HCT116 (cell line): ENCODE data around the gene CD82. TPM values are rescaled to one million over a fixed set of nuclear protein-coding genes. Genes with fewer than 3 reads are reported as not detected.

Source experiments
- ATAC-seq: fragments of 200-7000 bp; cut with Tn5 transposase; 2 replicates; pipeline ENCODE4 v1.9.1; 2020; ENCODE audit warnings: mild to moderate bottlenecking, moderate library complexity
- BruUV-seq: library from RNA; stranded (reverse); fragments of 400-500 nt; replicated peaks from 2 replicates; lab custom pipeline; 2021; lab: Mats Ljungman, UMichigan
- CTCF ChIA-PET: fragments of 300-600 bp; sonication (Branson Sonifier 250); formaldehyde crosslinking; loops from one replicate; lab custom pipeline; 2021; ENCODE audit warnings: antibody characterized with exemption; lab: Charles Lee
- POLR2A ChIA-PET: fragments of 300-600, 350-600 bp; sonication (Branson Sonifier 250); formaldehyde crosslinking; loops from one replicate; lab custom pipeline; 2021; ENCODE audit warnings: antibody characterized with exemption; lab: Charles Lee
- RAD21 ChIA-PET, 2 experiments: fragments of 300-600 bp; sonication (Branson Sonifier 250); formaldehyde crosslinking; loops; one replicate each; lab custom pipeline; 2023; ENCODE audit warnings: low total read pairs in 2 of 2; ENCODE audit not compliant: uncharacterized antibody in 2 of 2, unreplicated experiment in 2 of 2, low non-redundant PET in 1 of 2; lab: Charles Lee
- DNase-seq: peaks from one replicate; pipeline ENCODE4 v3.0.0-alpha.2; 2010; ENCODE audit warnings: low read depth, low spot score
- H2AFZ ChIP-seq: fragments of 200-600 bp; shearing (Covaris generic), sonication (generic); 2 replicates; pipeline ENCODE4 v1.6.1; 2017; ENCODE audit warnings: low read depth, mixed run types, mixed read lengths, antibody characterized with exemption, low read length; ENCODE audit not compliant: poor library complexity, severe bottlenecking
- H3K27ac ChIP-seq: 2 replicates; pipeline ENCODE4 v1.5.1; 2012; ENCODE audit warnings: low read depth, low read length
- H3K27me3 ChIP-seq: fragments of 200-600 bp; sonication (generic); 2 replicates; pipeline ENCODE4 v1.6.1; 2016; ENCODE audit warnings: mixed run types, low read length, mixed read lengths; ENCODE audit not compliant: insufficient read depth
- H3K36me3 ChIP-seq, 2 experiments: fragments of 200-500 bp in 1 of 2; fragments of 200-600 bp in 1 of 2; sonication (Bioruptor generic) in 1 of 2; sonication (generic) in 1 of 2; 2 replicates each; pipeline versions ENCODE4 v1.5.1 to v1.6.1; 2014 to 2016; ENCODE audit warnings: low read length in 2 of 2, inconsistent platforms in 1 of 2, mixed read lengths in 1 of 2, mixed run types in 1 of 2; ENCODE audit not compliant: insufficient read depth in 2 of 2, control insufficient read depth in 1 of 2
- H3K4me1 ChIP-seq, 2 experiments: fragments of 200-600 bp in 1 of 2; sonication (generic) in 1 of 2; 2 replicates each; pipeline versions ENCODE4 v1.5.1 to v1.6.1; 2012 to 2017; ENCODE audit warnings: low read length in 2 of 2, inconsistent platforms in 1 of 2, mild to moderate bottlenecking in 1 of 2, mixed read lengths in 1 of 2, mixed run types in 1 of 2, moderate library complexity in 1 of 2; ENCODE audit not compliant: insufficient read depth in 2 of 2, control insufficient read depth in 1 of 2
- H3K4me2 ChIP-seq: fragments of 200-600 bp; sonication (generic); 2 replicates; pipeline ENCODE4 v1.6.1; 2017; ENCODE audit warnings: mixed run types, low read length, mixed read lengths
- H3K4me3 ChIP-seq, 2 experiments: fragments of 200-600 bp in 1 of 2; sonication (generic) in 1 of 2; replicated peaks in 1 of 2; 2 replicates each; pipeline ENCODE4 v1.5.1; 2011 to 2016; ENCODE audit warnings: low read length in 2 of 2, control low read depth in 1 of 2, low read depth in 1 of 2, mild to moderate bottlenecking in 1 of 2, mixed read lengths in 1 of 2, mixed run types in 1 of 2
- H3K79me2 ChIP-seq: fragments of 200-600 bp; sonication (generic); 2 replicates; pipeline ENCODE4 v1.6.1; 2017; ENCODE audit warnings: mild to moderate bottlenecking, mixed run types, low read length, moderate library complexity, mixed read lengths; ENCODE audit not compliant: insufficient read depth
- H3K9ac ChIP-seq: fragments of 200-600 bp; sonication (generic); 2 replicates; pipeline ENCODE4 v1.6.1; 2016; ENCODE audit warnings: low read length, mixed read lengths
- H3K9me2 ChIP-seq: fragments of 200-600 bp; sonication (generic), shearing (Covaris generic); 2 replicates; pipeline ENCODE4 v1.6.1; 2017; ENCODE audit warnings: mixed run types, mild to moderate bottlenecking, moderate library complexity; ENCODE audit not compliant: insufficient read depth
- H3K9me3 ChIP-seq, 2 experiments: fragments of 200-500 bp in 1 of 2; fragments of 200-600 bp in 1 of 2; sonication (Bioruptor generic) in 1 of 2; sonication (generic) in 1 of 2; 2 replicates each; pipeline ENCODE4 v1.6.1; 2014 to 2017; ENCODE audit warnings: low read length in 2 of 2, mixed read lengths in 2 of 2, inconsistent platforms in 1 of 2, low read depth in 1 of 2, mild to moderate bottlenecking in 1 of 2, mixed run types in 1 of 2, moderate library complexity in 1 of 2; ENCODE audit not compliant: control insufficient read depth in 1 of 2, insufficient read depth in 1 of 2
- H4K20me1 ChIP-seq: fragments of 200-600 bp; sonication (generic), shearing (Covaris generic); 2 replicates; pipeline ENCODE4 v1.6.1; 2017; ENCODE audit warnings: mixed run types, mild to moderate bottlenecking, moderate library complexity; ENCODE audit not compliant: insufficient read depth
- EGR1 ChIP-seq: IDR thresholded peaks from 2 replicates; pipeline ENCODE4 v1.6.1; 2012; ENCODE audit warnings: low read depth
- EZH2 ChIP-seq: fragments of 200-600 bp; sonication (generic); IDR thresholded peaks from 2 replicates; pipeline ENCODE4 v1.6.1; 2017; ENCODE audit warnings: antibody characterized with exemption, mixed run types
- EZH2phosphoT487 ChIP-seq: fragments of 200-600 bp; IDR thresholded peaks from 2 replicates; pipeline ENCODE4 v1.6.1; 2018; ENCODE audit warnings: antibody characterized with exemption, borderline replicate concordance
- POLR2A ChIP-seq: IDR thresholded peaks from 2 replicates; pipeline ENCODE4 v1.7.0; 2011; ENCODE audit warnings: borderline replicate concordance; ENCODE audit not compliant: insufficient read depth, insufficient read length; ENCODE audit errors: extremely low read depth
- POLR2AphosphoS5 ChIP-seq: IDR thresholded peaks from 2 replicates; pipeline ENCODE4 v1.6.1; 2011; ENCODE audit warnings: mild to moderate bottlenecking, low read depth, low read length, moderate library complexity
- RAD21 ChIP-seq: IDR thresholded peaks from 2 replicates; pipeline ENCODE4 v1.6.1; 2012; ENCODE audit warnings: low read depth, mild to moderate bottlenecking
- SIN3A ChIP-seq: IDR thresholded peaks from 2 replicates; pipeline ENCODE4 v1.6.1; 2012; ENCODE audit warnings: low read depth
- TCF7L2 ChIP-seq: IDR thresholded peaks from 2 replicates; pipeline ENCODE4 v1.7.0; 2011; ENCODE audit warnings: borderline replicate concordance, inconsistent platforms; ENCODE audit not compliant: insufficient read depth, insufficient read length; ENCODE audit errors: extremely low read depth
- ZFX ChIP-seq: fragments of 450-650 bp; IDR thresholded peaks from 2 replicates; pipeline ENCODE4 v1.6.1; 2017
- ZNF274 ChIP-seq: fragments of 200-500 bp; sonication (Bioruptor generic); IDR thresholded peaks from 2 replicates; pipeline ENCODE4 v1.6.1; 2014; ENCODE audit warnings: mild to moderate bottlenecking, low read depth, low read length, inconsistent platforms
- intact Hi-C: fragments of 100-400 bp; cut with micrococcal nuclease; formaldehyde crosslinking; loops from 2 replicates; pipeline ENCODE4 v1.10.0; 2022
- total RNA-seq: library from RNA; stranded (reverse); gene quantifications from one replicate; pipeline ENCODE4 v1.2.1, GENCODE V29; 2021; ENCODE audit not compliant: unreplicated experiment
- TF ChIP-seq, protein P1 (sequence below): IDR thresholded peaks from 2 replicates; pipeline ENCODE4 v1.6.1; 2012

Gene CD82
- total RNA-seq, 1 experiment from 2014 or later: 16.7 TPM

DNA sequence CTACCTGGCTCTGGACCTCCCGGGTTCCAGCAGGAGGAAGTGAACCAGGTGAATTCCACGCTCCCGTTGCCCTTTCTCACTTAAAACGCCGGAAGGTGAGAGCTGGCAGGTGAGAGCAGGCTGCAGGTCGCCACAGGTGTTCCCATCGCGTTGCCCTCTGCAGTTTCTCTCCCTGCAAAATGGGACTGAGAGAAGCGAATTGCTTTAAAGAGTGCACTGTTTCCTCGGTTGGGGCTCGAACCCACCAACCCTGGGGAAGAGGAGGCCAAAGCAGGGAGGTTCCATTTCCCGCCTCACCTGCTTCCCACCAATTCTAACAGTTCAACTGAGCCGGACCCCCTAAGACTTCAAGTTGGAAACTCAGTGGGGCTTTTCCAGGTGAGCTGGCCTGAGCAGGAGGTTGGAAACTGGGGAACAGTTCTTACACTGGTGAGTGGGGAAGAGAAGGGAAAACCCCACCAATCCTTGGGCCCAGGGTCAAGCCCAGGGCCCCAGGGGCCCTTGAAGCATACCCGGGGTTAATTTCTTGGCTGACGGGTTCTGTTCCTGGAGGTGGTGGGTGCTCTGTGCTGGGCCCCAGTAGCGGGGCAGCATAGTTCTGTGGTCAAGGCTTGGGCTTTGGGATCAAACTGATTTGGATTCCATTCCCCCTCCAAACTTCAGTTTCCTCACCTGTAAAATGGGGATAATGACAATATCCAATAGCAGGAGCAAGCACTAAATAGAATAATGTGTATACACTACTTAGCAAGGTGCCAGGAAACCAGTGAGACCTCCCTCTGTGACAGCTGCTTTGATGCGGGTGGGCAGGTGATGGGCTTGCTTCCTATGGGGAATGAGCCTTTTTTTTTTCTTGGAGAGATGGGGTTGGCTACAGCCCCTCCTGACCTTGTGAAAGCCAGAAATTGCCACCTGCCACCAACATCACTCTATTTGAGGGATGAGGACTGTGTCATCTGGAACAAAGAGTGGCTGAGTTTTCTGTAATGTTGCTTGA lies 788 bp downstream of the CD82 start:
- Histone ChIP-seq H3K36me3 (no peaks in the 10 kb centered on the region), H3K79me2 (no peaks in the 10 kb centered on the region), H3K27ac (no peak overlapping the region), H3K4me2 (peak overlapping the region; percentile 83), H3K4me1 (peaks cover 19 to 45% of the 10 kb centered on the region in 2 experiments), H3K9ac (peak overlapping the region; percentile 65; the same call in 1 of the 2 replicates), H3K27me3 (no peaks in the 10 kb centered on the region), H4K20me1 (no peaks in the 10 kb centered on the region), H3K9me3 (no peaks in the 10 kb centered on the region), H2AFZ (no peak overlapping the region), H3K4me3 (peak overlapping the region; percentile 60 to 68), H3K9me2 (no peaks in the 10 kb centered on the region)
- intact Hi-C loops: no loop called here
- RAD21 ChIA-PET: interaction anchor here in 1 of 2 experiments (1.5 kb wide), 1 partner anchor 51 kb away, joined by 5 read pairs; no protein-coding TSS in a partner anchor
- no peak for ATAC-seq
- TF ChIP-seq EZH2 (no peak), ZNF274 (no peak), TCF7L2 (no peak), ZFX (no peak), SIN3A (no peak), EGR1 (no peak), POLR2A (no peak), POLR2AphosphoS5 (no peak), EZH2phosphoT487 (no peak), RAD21 (no peak)
- TF ChIP-seq, protein P1, sequence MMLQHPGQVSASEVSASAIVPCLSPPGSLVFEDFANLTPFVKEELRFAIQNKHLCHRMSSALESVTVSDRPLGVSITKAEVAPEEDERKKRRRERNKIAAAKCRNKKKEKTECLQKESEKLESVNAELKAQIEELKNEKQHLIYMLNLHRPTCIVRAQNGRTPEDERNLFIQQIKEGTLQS: no peak
- no TSS peak for BruUV-seq
- CTCF ChIA-PET: interaction anchor here (0.7 to 2.6 kb wide), 5 partner anchors 9 to 544 kb away, joined by 3 to 25 read pairs (median 4); no protein-coding TSS in a partner anchor
- POLR2A ChIA-PET: interaction anchor here (1.2 kb wide), 1 partner anchor 9 kb away, joined by 4 read pairs; no protein-coding TSS in a partner anchor
- DNase-seq: no peak
